ENCODE measurements around the gene MGLL.

Gene MGLL

DNA sequence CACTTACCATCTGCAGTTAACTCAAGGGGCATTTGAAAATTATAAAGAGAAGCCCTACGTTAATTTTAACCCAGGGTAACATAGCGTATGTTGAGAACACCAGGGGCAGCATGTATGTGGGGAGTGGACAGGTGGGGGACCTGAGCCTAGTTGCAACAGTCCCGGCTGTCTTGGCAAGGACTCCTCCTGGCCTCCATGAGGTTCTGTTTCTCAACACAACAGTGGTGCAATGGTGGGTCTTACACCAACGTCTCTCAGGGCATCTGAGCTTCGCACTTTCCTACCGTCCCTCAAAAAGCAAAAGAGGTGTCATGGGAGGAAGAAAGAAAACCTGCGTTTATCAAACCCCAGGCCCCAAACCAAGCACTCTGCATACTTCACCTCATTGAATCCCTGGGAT, 50.6 kb downstream of the MGLL start:
- Histone ChIP-seq H3K27ac (no peak overlapping the region), H3K27me3 (ENCODE audit: control insufficient read depth, insufficient read depth, low read length) (no peaks in the 10 kb centered on the region), H3K9me3 (ENCODE audit: control insufficient read depth, low read length) (no peaks in the 10 kb centered on the region), H3K36me3 (ENCODE audit: control insufficient read depth, insufficient read depth, low read length) (peaks cover 4% of the 10 kb centered on the region), H3K4me3 (ENCODE audit: low read depth, low read length) (no peak overlapping the region), H3K9ac (no peak overlapping the region), H3K4me2 (ENCODE audit: low read length) (no peak overlapping the region), H2AFZ (no peak overlapping the region), H3K79me2 (no peaks in the 10 kb centered on the region), H3K4me1 (no peaks in the 10 kb centered on the region)
- TF ChIP-seq, protein P1, sequence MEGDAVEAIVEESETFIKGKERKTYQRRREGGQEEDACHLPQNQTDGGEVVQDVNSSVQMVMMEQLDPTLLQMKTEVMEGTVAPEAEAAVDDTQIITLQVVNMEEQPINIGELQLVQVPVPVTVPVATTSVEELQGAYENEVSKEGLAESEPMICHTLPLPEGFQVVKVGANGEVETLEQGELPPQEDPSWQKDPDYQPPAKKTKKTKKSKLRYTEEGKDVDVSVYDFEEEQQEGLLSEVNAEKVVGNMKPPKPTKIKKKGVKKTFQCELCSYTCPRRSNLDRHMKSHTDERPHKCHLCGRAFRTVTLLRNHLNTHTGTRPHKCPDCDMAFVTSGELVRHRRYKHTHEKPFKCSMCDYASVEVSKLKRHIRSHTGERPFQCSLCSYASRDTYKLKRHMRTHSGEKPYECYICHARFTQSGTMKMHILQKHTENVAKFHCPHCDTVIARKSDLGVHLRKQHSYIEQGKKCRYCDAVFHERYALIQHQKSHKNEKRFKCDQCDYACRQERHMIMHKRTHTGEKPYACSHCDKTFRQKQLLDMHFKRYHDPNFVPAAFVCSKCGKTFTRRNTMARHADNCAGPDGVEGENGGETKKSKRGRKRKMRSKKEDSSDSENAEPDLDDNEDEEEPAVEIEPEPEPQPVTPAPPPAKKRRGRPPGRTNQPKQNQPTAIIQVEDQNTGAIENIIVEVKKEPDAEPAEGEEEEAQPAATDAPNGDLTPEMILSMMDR (IDR thresholded peaks at IDR 0.05) = no peak

DNA sequence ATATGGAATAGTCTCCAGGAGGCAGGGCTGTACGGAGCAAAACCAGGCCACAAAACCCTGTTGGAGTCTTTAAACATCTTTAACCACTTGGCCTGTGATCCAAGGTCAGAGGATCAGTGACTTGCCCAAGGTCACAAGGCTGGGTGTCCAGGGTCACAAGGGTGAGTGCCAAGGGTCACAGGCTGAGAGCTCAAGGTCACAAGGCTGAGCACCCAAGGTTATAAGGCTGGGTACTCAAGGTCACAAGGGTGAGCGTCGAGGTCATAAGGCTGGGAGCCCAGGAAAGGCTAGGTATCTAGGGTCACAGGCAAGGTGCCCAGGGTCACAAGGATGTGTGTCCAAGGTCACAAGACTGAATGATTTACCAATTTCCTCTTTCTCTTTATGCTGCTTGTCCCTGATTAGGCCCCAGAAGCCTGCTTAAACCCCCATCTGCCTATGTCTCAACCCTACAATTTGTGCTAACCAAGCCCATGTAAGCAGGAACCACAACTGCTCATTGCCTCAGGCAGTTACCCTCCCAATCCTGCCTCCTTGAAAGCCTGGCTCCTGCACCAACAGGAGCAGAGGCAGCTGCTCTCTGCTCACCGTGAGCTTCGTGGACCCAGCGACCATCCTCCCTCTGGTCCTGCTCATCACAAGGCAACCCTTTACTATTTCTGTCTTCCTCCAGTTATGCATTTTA, 51.5 kb downstream of the MGLL start:
- TF ChIP-seq, protein P1 (IDR thresholded peaks at IDR 0.05) = no peak
- no peak overlapping the region for H3K4me3 ChIP-seq (ENCODE audit: low read depth, low read length)
- no peaks in the 10 kb centered on the region for H3K4me1 ChIP-seq
- no peaks in the 10 kb centered on the region for H3K27me3 ChIP-seq (ENCODE audit: control insufficient read depth, insufficient read depth, low read length)
- no peak overlapping the region for H3K4me2 ChIP-seq (ENCODE audit: low read length)
- H3K27ac ChIP-seq = no peak overlapping the region
- no peak overlapping the region for H3K9ac ChIP-seq
- no peaks in the 10 kb centered on the region for H3K9me3 ChIP-seq (ENCODE audit: control insufficient read depth, low read length)
- no peaks in the 10 kb centered on the region for H3K79me2 ChIP-seq
- H3K36me3 ChIP-seq (ENCODE audit: control insufficient read depth, insufficient read depth, low read length) = peaks cover 4% of the 10 kb centered on the region
- H2AFZ ChIP-seq = no peak overlapping the region

DNA sequence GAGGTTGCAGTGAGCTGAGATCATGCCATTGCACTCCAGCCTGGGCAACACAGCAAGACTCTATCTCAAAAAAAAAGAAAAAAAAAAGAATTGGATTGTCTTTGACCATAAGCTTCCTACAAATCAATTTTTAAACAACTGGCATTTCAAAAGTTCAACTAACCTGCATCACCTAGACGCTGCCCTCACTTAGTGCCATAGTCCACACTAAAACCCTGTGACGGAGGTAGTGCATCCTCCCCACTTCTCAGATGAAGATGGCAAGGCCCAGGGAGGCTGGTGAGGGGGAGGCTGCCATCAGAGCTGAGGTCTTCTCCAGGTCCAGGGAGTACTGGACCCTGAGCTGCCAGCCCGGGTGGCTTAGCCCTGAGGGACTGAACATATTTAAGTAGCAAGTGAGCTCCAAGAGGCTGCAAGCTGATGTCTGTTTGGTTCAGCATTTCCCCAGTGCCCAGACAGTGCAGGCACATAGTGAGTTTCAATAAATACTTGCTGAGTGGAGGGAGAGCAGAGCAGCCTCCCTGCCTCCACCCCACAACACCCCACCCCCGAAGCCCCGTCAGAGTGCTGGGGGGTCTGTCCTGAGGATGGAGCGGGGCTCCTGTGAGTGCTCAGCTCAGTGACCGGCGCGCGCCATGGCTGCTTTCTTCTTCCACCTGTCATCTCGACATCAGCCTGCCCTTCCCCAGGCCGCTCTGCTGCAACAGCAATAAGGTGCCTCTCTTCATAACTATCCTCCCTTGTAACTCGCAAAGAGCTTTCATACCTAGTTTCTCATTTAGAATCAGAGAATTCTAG, 52.8 kb downstream of the MGLL start:
- Histone ChIP-seq H3K9me3 (ENCODE audit: control insufficient read depth, low read length) (no peaks in the 10 kb centered on the region), H3K36me3 (ENCODE audit: control insufficient read depth, insufficient read depth, low read length) (peaks cover 4% of the 10 kb centered on the region), H3K27ac (no peak overlapping the region), H3K4me3 (ENCODE audit: low read depth, low read length) (no peak overlapping the region), H3K9ac (no peak overlapping the region), H3K27me3 (ENCODE audit: control insufficient read depth, insufficient read depth, low read length) (no peaks in the 10 kb centered on the region), H2AFZ (no peak overlapping the region), H3K4me1 (no peaks in the 10 kb centered on the region), H3K4me2 (ENCODE audit: low read length) (no peak overlapping the region), H3K79me2 (no peaks in the 10 kb centered on the region)
- TF ChIP-seq, protein P1 (IDR thresholded peaks at IDR 0.05) = no peak

DNA sequence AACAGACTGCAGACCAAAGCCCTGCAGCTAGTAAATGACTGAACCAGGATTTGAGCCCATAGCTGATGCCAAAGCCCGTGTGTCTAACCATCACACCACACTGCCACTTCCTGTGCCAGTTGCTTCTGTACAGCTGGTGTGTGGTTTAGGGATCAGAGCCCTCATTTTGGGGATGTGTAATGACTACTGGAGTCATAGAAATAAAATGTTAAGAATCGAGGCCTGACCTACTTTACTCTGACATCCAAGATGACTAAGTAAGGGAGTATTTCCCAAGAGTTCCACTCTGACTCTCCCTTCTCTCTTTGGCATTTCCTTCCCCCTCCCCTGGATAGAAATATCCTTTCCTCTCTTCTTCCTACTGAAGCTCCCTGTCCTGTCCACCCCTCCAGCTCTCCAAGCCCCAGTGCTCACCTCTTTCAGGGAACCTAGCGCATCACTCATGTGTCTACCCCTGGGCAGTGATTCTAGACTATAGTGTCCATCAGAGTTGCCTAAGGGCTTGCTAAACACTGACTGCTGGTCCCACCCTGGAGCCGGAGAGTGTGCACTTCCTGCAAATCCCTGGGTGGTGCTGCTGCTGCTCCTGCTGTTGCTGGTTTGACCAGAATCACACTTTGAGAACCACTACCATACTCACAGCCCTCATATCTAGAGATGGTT, 53.8 kb downstream of the MGLL start:
- TF ChIP-seq, protein P1 (IDR thresholded peaks at IDR 0.05) = no peak
- H3K27me3 ChIP-seq (ENCODE audit: control insufficient read depth, insufficient read depth, low read length) = no peaks in the 10 kb centered on the region
- no peaks in the 10 kb centered on the region for H3K9me3 ChIP-seq (ENCODE audit: control insufficient read depth, low read length)
- H3K9ac ChIP-seq = no peak overlapping the region
- H3K4me2 ChIP-seq (ENCODE audit: low read length) = no peak overlapping the region
- peaks cover 4% of the 10 kb centered on the region for H3K36me3 ChIP-seq (ENCODE audit: control insufficient read depth, insufficient read depth, low read length)
- no peaks in the 10 kb centered on the region for H3K4me1 ChIP-seq
- no peak overlapping the region for H3K27ac ChIP-seq
- H3K4me3 ChIP-seq (ENCODE audit: low read depth, low read length) = no peak overlapping the region
- H3K79me2 ChIP-seq = no peaks in the 10 kb centered on the region
- no peak overlapping the region for H2AFZ ChIP-seq
